ENCODE results near the gene CBX3. TPM values are rescaled to one million over a fixed set of nuclear protein-coding genes. Genes with fewer than 3 reads are reported as not detected.
A peak's percentile ranks its signal among the peaks of the same experiment; 100 is the strongest.

The CBX3 gene
- total and polyA plus RNA-seq, 2 of the 13 experiments (the other 11 are each of a cell fraction or from before 2014, with no cell fraction given): 53.9 to 249 TPM

DNA sequence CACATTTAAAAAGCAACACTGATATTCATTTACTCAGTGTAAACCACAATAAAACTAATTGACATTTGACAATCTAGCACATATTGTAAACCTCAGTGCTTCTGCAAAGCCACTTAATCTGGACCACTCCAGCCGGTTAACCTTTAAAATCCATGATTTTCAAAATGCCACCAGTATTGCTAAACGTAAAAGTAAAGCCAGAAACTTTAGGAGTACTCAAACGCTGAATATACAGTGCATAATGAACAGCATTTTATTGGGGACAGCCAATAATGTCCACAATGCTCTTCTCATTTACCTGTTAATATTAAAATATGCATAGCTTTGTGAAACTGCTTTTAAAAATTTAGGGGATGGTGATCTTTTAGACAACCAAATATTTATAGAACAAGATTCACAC, 11.8 kb upstream of the CBX3 start:
- Histone ChIP-seq H3K4me1 (ENCODE audit: insufficient read depth, low read length) (peaks cover 24% of the 10 kb centered on the region), H3K27me3 (ENCODE audit: control insufficient read depth in 1 of 2, insufficient read depth in 2 of 2, low read length in 2 of 2) (no peaks in the 10 kb centered on the region), H4K20me1 (ENCODE audit: insufficient read depth, low read length) (peaks cover 77% of the 10 kb centered on the region), H3K79me2 (ENCODE audit: insufficient read depth, low read length) (peaks cover 19% of the 10 kb centered on the region), H3K4me2 (ENCODE audit: low read depth, low read length) (no peak overlapping the region), H3K9me3 (ENCODE audit: low read length) (no peaks in the 10 kb centered on the region), H3K9ac (ENCODE audit: insufficient read depth, low read depth, low read length) (no peak overlapping the region), H3K27ac (ENCODE audit: extremely low read length, insufficient read depth, low read length) (no peak overlapping the region), H2AFZ (ENCODE audit: low read length) (no peak overlapping the region), H3K36me3 (replicated peaks in 1 of 2; ENCODE audit: control insufficient read depth in 1 of 2, insufficient read depth in 2 of 2, low read length in 2 of 2) (peaks cover 17 to 49% of the 10 kb centered on the region in 2 experiments), H3K4me3 (replicated peaks in 1 of 3; ENCODE audit: insufficient read depth in 1 of 3, low read depth in 2 of 3, low read length in 3 of 3) (no peak overlapping the region)
- ChIA-PET POLR2A (interaction anchor here (1.9 to 3.4 kb wide), 3 partner anchors 9 to 34 kb away, joined by 8 to 40 read pairs (median 12); partner anchors contain the start of genes CBX3 and HNRNPA2B1), CTCF (ENCODE audit: low intra/inter-chr PET ratio, low total read pairs) (no interaction called here)
- FAIRE-seq (peak; percentile 4), DNase-seq (ENCODE audit: low spot score) (no peak), ATAC-seq (no peak)
- no peak for TF ChIP-seq PHF8 (CRISPR knock-in tag; IDR thresholded peaks at IDR 0.05)
- TF ChIP-seq ZNF883 (CRISPR knock-in tag; IDR thresholded peaks at IDR 0.05; ENCODE audit: not compliant biosample characterization): no peak
- TF ChIP-seq RBM22 (optimal IDR thresholded peaks at IDR 0.05; ENCODE audit: low read length): peak; percentile 91
- 0 out of 2 replicates have a peak, but pooled peaks have one; percentile 35 for TF ChIP-seq ZNF816 (CRISPR knock-in tag; IDR thresholded peaks at IDR 0.05; ENCODE audit: borderline replicate concordance)
- no peak for TF ChIP-seq ZNF230 (CRISPR knock-in tag; IDR thresholded peaks at IDR 0.05)
- TF ChIP-seq JUN (CRISPR knock-in tag; IDR thresholded peaks at IDR 0.05): no peak
- no peak for TF ChIP-seq ZNF776 (CRISPR knock-in tag; IDR thresholded peaks at IDR 0.05)
- peak; percentile 45; the same call in 1 of the 2 replicates for TF ChIP-seq POLR2AphosphoS5 (IDR thresholded peaks at IDR 0.05; ENCODE audit: low read depth, low read length)
- no peak for TF ChIP-seq MTA3 (CRISPR knock-in tag; IDR thresholded peaks at IDR 0.05)
- TF ChIP-seq ZSCAN29 (CRISPR knock-in tag; conservative IDR thresholded peaks at IDR 0.05): no peak
- no peak for TF ChIP-seq ZNF382 (CRISPR knock-in tag; IDR thresholded peaks at IDR 0.05; ENCODE audit: borderline replicate concordance)
- TF ChIP-seq RBM39 (IDR thresholded peaks at IDR 0.05; ENCODE audit: low read depth, low read length, poor library complexity, severe bottlenecking): no peak
- in situ Hi-C loops (cut with HindIII; ENCODE audit: extremely low pct_ligation_motif_present, low pct_unique_long_range_greater_than_20kb): loop anchor here (10.0 kb wide), 1 partner anchor 95 kb away; no protein-coding TSS in a partner anchor
- 95% methylated on average over 3 of the region's 3 CpGs for WGBS (ENCODE audit: low lambda C conversion rate)
- intact Hi-C loops (cut with micrococcal nuclease; ENCODE audit: unreplicated experiment): no loop called here
- BruUV-seq (replicated peaks): no TSS peak

Measured in HepG2 (cell line).